SK-N-SH treated with all-trans-retinoic acid at 6 μM for 48 hours (cell line): Measurements from ENCODE around the gene HSPG2.

ENCODE experiments used
- RARB ChIP-seq: fragments of 250-450 bp; sonication (Bioruptor Pico); IDR thresholded peaks from 2 replicates; pipeline ENCODE4 v1.8.0; 2021; ENCODE audit warnings: mild to moderate bottlenecking, moderate library complexity
- ZFP3 ChIP-seq: fragments of 250-450 bp; sonication (Bioruptor Pico); IDR thresholded peaks from 2 replicates; pipeline ENCODE4 v1.5.0; 2020; ENCODE audit warnings: mild to moderate bottlenecking, moderate library complexity
- TF ChIP-seq, protein P1 (sequence below): fragments of 250-450 bp; sonication (Bioruptor Pico); IDR thresholded peaks from 2 replicates; pipeline ENCODE4 v1.8.0; 2020; ENCODE audit warnings: mild to moderate bottlenecking, moderate library complexity, borderline replicate concordance
- TF ChIP-seq, protein P2 (sequence below): fragments of 250-450 bp; sonication (Bioruptor Pico); IDR thresholded peaks from 2 replicates; pipeline ENCODE4 v1.8.0; 2021; ENCODE audit warnings: low read depth, mild to moderate bottlenecking, moderate library complexity, borderline replicate concordance

- TF ChIP-seq RARB (CRISPR knock-in tag) (no peak), ZFP3 (CRISPR knock-in tag) (no peak)
- TF ChIP-seq, protein P1, sequence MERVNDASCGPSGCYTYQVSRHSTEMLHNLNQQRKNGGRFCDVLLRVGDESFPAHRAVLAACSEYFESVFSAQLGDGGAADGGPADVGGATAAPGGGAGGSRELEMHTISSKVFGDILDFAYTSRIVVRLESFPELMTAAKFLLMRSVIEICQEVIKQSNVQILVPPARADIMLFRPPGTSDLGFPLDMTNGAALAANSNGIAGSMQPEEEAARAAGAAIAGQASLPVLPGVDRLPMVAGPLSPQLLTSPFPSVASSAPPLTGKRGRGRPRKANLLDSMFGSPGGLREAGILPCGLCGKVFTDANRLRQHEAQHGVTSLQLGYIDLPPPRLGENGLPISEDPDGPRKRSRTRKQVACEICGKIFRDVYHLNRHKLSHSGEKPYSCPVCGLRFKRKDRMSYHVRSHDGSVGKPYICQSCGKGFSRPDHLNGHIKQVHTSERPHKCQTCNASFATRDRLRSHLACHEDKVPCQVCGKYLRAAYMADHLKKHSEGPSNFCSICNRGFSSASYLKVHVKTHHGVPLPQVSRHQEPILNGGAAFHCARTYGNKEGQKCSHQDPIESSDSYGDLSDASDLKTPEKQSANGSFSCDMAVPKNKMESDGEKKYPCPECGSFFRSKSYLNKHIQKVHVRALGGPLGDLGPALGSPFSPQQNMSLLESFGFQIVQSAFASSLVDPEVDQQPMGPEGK (CRISPR knock-in tag): no peak
- TF ChIP-seq, protein P2, sequence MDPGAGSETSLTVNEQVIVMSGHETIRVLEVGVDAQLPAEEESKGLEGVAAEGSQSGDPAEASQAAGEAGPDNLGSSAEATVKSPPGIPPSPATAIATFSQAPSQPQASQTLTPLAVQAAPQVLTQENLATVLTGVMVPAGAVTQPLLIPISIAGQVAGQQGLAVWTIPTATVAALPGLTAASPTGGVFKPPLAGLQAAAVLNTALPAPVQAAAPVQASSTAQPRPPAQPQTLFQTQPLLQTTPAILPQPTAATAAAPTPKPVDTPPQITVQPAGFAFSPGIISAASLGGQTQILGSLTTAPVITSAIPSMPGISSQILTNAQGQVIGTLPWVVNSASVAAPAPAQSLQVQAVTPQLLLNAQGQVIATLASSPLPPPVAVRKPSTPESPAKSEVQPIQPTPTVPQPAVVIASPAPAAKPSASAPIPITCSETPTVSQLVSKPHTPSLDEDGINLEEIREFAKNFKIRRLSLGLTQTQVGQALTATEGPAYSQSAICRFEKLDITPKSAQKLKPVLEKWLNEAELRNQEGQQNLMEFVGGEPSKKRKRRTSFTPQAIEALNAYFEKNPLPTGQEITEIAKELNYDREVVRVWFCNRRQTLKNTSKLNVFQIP (CRISPR knock-in tag): no peak
These were observed 15.8 kb downstream of the HSPG2 start for GRCh38 chr1:21921100-21921875.
